Colon (tissue), 2 donors: ENCODE measurements around the gene PRH1.

Experiments
- FAIRE-seq: peaks from 2 replicates; lab custom pipeline; 2012; peaks lifted over from hg19 to GRCh38; lab: Jason Lieb, UNC
- donor health status: control.
- donor health status: control.

The PRH1 gene

DNA sequence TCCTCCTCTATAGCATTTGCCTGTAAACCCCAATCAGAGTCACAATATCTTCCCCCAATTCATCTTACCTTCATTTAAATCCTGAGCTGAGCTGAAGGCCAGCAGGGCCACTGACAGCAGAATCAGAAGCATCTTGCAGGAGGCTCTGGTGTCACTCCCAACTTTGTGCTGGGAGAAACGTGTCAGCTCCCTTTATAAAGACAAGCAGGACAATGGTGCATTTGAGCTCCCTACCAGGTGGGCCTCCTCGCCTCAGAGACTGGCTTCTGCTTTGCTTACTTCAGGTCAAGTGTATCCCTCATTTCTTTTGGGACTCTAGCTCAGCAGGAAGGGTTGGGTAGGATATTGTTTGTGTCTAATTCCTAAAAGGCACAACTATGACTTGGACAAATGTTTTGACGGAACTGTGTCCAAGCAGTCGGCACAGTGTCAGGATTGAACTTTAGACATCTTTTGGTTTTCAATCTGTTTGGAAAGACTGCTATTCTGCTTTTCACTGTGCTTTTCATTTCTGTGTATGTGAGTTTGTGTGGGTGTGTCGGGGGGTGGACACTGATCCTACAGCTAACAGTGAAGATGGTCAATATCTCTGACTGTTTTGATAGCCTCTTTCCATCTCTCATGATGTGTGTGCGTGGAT, at the start of gene PRH1:
Gene PRH1, minus strand, starts transcription at position 170 of the 640 bp plus-strand sequence. Its CDS starts 38 bp downstream, at position 132.
- no peak for FAIRE-seq

DNA sequence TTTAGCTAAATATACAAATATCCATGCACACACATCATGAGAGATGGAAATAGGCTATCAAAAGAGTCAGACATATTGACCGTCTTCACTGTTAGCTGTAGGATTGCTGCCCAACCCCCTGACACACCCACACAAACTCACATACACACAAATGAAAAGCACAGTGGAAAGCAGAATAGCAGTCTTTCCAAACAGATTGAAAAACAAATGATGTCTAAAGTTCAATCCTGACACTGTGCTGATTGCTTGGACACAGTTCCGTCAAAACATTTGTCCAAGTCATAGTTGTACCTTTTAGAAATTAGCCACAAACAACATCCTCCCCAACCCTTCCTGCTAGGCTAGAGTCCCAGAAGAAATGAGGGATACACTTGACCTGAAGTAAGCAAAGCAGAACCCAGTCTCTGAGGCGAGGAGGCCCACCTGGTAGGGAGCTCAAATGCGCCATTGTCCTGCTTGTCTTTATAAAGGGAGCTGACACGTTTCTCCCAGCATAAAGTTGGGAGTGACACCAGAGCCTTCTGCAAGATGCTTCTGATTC, 44.8 kb upstream of the PRH1 start, which contains the start of gene PRH2:
Gene PRH2, plus strand, starts transcription at position 491 of the 541 bp plus-strand sequence. Its CDS starts 38 bp downstream, at position 529.
- FAIRE-seq, result no peak

- FAIRE-seq, result no peak
Measured at GRCh38 chr12:10926269-10926668, 42.2 kb upstream of the PRH1 start.

GRCh38 chr12:10919809-10920208, 35.8 kb upstream of the PRH1 start:
- FAIRE-seq, result no peak

DNA sequence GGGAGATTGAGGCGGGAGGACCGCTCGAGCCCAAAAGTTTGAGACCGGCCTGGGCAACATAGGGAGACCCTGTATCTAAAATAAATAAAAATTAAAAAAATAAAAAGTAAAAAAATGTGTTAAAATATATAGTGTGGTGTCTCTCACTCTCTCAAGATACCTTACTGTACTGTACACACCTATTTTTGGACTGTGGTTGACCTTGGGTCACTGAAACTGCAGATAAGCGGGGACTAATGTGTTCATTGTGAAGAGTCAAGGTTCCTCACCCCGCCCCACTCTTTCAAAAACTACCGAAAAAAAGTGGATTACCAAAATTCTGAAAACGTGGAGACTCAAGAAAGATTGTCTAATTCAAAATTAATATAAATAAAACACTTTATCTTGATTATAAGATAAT, 26.3 kb upstream of the PRH1 start:
- no peak for FAIRE-seq

DNA sequence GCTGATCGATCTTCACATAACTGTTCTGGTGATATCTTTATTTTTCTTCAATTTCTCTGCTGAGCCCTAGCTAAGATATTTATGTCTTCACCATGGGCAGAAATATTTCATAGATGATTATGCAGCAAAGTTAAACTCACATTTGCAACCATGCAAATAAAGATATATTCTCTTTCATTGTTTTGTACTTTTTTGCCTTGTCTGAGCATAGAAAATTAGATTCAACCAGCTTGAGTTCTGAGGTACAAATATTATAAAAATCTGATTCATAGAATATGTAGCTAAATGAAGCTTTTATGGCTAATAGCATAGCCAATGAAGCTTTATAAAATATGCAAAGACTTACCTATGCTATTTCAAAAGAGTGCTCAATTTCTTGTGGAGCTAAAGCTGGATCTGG, 25.4 kb upstream of the PRH1 start, which contains the start of gene TAS2R13:
Gene TAS2R13, minus strand, starts transcription at position 101 of the 400 bp plus-strand sequence. CDS start 264 bp downstream, outside the sequence.
- no peak for FAIRE-seq

- no peak for FAIRE-seq
Measured at GRCh38 chr12:10904686-10905085, 20.6 kb upstream of the PRH1 start.

DNA sequence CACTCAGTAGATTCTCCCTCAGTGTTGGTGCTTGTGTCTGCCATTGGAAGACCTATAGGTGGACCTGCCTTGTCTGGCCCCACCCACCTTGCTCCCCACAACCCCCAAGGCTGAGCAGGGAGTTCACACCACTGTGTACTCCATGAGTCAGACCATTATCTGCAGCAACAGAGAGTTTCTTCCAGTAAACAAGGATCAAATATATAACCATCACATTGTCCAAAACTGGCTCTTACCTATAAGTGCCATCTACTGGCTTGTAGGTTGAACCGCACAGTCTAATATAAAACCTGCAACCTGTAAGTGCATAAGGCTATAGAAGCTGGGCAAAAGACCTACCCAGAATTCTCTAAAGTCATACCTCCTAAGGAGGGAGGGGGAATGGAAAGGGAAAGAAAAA, 17.4 kb upstream of the PRH1 start:
- no peak for FAIRE-seq

GRCh38 chr12:10900972-10901371, 16.9 kb upstream of the PRH1 start:
- FAIRE-seq, result no peak

- no peak for FAIRE-seq
Measured at GRCh38 chr12:10900530-10900929, 16.5 kb upstream of the PRH1 start.

DNA sequence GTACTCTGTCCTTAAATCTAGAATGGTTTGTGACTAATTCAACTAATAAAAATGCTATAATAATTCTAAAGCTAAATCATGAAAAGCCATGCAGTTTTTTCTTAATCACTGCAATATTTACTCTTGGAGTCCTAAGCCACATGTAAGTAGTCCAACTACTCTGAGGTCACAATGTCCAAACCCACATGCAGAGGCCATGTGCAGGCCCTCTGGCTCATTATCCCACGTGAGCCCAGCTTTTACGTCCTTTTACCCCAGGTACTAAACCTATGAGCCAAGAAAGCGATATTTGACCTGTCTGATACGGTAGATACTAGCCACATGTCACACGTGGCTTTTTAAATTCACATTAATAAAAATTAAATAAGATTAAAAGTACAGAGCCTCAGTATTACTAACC, 12.8 kb upstream of the PRH1 start:
- no peak for FAIRE-seq

DNA sequence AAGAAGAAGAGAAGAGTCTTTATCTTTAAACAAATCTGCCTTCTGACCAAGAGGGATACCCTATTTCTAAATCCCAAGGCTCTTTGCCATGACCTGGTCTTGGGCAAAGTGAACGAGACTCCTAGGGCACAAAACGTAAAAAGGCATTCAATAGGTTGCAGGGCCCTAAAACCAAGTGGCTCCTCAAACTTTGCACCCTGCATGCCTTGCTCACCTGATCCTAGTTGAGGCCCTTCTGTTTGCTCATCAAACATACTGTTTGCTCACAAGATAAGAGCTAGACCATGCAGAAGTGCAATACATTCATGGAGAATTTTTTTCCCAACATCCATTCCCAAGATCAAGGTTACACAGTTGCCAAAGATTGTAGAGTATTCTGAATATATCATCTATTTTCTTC, 7.9 kb upstream of the PRH1 start:
- no peak for FAIRE-seq

DNA sequence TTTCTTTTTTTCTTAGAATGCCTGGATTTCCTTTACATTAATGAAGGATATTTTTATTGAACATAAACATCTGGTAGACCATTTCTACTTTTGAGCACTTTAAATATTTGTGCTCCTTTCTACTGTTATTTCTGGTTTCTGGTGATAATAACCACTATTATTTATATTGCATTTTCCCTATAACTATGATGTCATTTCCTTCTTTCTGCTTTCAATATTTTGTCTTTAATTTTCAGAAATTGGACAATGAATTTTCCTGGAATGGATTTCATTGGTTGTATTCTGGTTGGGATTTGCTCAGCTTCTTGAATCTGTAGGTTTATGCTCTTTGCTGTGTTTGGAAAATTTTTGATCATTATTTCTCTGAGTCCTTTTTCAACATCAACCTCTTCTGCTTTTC, 5.2 kb upstream of the PRH1 start:
- no peak for FAIRE-seq

GRCh38 chr12:10873378-10873777, 10.7 kb downstream of the PRH1 start:
- no peak for FAIRE-seq

DNA sequence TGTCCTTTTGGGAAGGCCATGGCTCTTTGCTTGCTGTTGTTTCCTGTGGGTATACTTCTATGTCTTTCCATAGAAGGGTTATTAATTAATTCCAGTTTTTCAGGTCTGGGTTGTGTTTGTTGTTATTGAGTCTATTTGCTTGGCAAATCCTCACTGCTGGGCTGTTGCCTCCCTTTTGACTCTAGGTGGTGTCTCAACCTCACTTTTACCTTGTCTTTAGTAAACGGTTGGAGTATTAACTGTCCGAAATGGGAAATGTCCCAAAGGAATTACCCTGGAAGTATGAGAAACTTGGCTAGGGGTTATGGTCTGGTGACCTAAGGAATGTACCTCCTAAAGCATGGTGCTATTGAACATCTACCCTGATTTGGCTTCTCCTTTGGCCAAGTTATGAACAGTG, 16.7 kb downstream of the PRH1 start:
- no peak for FAIRE-seq

DNA sequence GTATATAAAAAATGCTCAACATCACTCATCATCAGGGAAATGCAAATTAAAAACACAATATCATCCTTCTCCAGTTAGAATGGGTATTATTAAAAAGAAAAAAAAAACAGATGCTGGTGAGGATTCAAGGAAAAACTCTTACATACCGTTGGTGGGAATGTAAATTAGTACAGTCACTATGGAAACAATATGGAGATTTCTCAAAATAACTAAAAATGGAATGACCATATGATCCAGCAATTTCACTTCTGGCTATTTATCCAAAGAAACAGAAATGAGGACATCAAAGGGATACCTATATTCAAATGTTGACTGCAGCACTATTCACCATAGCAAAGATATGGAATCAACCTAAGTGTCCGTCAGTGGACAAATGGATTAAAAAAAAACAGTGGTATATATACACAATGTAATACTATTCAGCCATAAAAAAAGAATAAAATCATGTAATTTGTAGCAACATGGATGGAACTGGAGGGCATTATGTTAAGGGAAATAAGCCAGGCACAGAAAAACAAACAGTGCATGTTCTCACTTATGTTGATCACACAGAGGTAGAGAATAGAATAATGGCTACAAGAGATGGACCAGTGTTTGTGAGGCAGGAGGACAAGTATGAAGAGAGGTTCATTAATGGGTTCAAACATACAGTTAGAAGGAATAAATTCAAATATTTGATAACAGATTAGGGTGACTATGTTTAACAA, 20.4 kb downstream of the PRH1 start:
- no peak for FAIRE-seq

DNA sequence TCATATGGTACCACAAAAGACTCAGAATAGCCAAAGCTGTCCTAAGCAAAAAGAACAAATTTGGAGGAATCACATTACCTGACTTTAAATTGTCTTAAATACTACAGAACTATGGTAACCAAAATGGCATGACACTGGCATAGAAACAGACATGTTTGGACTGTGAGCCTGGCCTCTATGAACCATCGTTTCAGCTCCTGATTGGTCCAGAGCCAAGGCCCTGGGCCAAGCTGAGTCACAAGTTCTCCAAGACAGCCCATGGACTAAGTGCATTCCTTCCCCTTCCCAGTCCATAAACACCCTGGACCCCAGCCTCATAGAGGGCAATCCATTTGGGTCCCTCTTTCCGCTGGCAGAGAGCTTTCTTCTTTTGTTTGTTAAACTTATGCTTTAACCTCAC, 22.7 kb downstream of the PRH1 start:
- FAIRE-seq, result no peak

GRCh38 chr12:10855807-10856206, 28.2 kb downstream of the PRH1 start:
- FAIRE-seq, result no peak

DNA sequence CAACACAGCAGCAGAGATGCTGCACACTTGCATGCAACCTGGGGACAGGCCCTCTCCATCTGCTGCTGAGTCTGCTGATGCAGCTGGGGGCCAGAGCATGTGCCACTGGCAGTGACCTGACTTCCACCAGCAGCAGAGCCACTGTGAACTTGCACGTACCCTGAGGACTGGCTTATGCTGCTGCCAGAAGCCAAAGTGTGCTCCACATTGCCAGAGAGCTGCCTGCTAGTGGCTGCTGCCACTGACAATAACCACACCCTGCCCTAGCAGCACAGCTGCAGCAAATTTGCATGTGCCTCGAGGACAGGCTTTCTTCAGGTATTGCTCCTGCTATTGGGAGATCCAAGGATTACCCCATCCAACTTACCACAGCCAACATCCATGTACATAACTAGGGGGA, 30.3 kb downstream of the PRH1 start:
- FAIRE-seq, result no peak

DNA sequence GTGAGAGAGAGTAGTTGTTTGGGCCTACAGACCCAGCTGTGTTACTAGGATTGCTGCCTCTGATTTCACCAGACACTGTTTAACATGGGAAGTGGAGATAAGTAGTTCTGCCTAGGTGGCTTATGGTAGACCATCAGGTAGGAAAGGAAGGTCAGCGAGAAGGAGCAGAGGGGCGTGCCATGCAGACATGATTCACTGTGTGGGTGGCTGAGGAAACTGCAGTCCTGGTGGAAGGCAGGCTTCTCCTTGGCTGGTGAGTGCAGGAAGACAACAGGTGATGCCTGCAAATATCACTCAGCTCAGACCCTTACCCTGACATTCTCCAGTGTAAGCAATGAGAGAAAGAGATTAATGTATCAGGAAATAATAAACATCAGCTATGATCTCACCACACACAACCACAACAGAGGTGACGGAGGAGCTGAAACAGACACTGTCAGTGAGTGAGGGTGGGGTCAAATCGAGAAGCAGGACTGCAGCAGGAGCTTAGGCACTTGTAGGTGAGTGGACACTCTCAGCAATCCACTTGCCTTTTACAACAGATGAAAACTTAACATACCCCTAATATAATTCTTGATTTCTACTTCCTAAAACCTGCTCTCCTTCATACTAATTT, 32.7 kb downstream of the PRH1 start:
- no peak for FAIRE-seq

GRCh38 chr12:10849425-10849878, 34.6 kb downstream of the PRH1 start, which contains the start of gene PRR4:
TSS of gene PRR4 (minus strand) at chr12:10849475. CDS start at chr12:10849437, 38 bp downstream.
- no peak for FAIRE-seq

DNA sequence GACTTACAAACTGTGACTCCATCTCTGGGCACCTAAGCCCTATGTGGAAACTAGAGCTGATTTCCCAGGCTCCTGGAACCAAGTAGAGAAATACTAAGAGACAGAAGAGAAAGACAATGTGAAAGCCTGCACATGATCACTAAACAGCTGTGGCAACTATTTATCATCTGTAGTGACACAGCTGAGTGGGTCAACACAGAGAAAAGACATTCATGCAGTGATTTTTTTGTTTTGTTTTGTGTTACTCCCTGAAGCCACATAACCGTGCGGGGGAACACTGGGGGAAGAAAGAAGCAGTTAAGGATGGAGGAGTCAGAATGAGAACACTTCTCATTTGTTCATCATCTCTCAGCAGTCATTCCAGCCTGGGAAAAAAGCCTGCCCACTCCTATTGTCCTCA, 36.3 kb downstream of the PRH1 start:
- FAIRE-seq, result no peak

GRCh38 chr12:10842862-10843261, 41.2 kb downstream of the PRH1 start:
- FAIRE-seq, result no peak
